Muscle of leg (tissue), 11 donors: ENCODE results near the gene RGL1. TPM values are rescaled to one million over a fixed set of nuclear protein-coding genes. Genes with fewer than 3 reads are reported as not detected.
A peak's percentile ranks its signal among the peaks of the same experiment; 100 is the strongest.

Experiments used
- DNase-seq: peaks from one replicate; pipeline ENCODE4 v3.0.0; 2013
- H3K27ac ChIP-seq: one replicate; pipeline ENCODE4 v1.5.1; 2013; ENCODE audit warnings: mild to moderate bottlenecking, low read length, control low read depth
- H3K27me3 ChIP-seq: one replicate; pipeline ENCODE4 v1.6.1; 2013; ENCODE audit warnings: low read length; ENCODE audit not compliant: control insufficient read depth, insufficient read depth
- H3K36me3 ChIP-seq: one replicate; pipeline ENCODE4 v1.6.1; 2013; ENCODE audit warnings: low read length; ENCODE audit not compliant: control insufficient read depth, insufficient read depth
- H3K4me1 ChIP-seq: one replicate; pipeline ENCODE4 v1.6.1; 2013; ENCODE audit warnings: low read length; ENCODE audit not compliant: control insufficient read depth, insufficient read depth
- H3K4me3 ChIP-seq: one replicate; pipeline ENCODE4 v1.5.1; 2013; ENCODE audit warnings: low read length, control low read depth
- H3K9me3 ChIP-seq: replicated peaks from 2 replicates; pipeline ENCODE4 v1.6.1; 2013; ENCODE audit warnings: low read depth, low read length; ENCODE audit not compliant: control insufficient read depth
- WGBS: methylation state at CpG from one replicate; pipeline ENCODE4 v1.1.5; 2013; ENCODE audit warnings: missing lambda C conversion rate; ENCODE audit not compliant: insufficient coverage; 5-methylcytosine and 5-hydroxymethylcytosine counted together
- polyA plus RNA-seq, 8 donors: library from polyadenylated mRNA; unstranded; fragments of 120-200 nt; gene quantifications; one replicate each; pipeline versions ENCODE4 v1.2.1 to v1.2.3, GENCODE V29; 2013; ENCODE audit warnings: inconsistent platforms in 1 of 8, low replicate concordance in 1 of 8; ENCODE audit not compliant: insufficient read length in 8 of 8, insufficient read depth in 1 of 8
- total RNA-seq: library from RNA; stranded (reverse); fragments of 120-200 nt; gene quantifications from one replicate; pipeline ENCODE4 v1.2.4, GENCODE V29; 2013

Gene RGL1
- total and polyA plus RNA-seq, 9 donors: 20.8 to 40.5 (median 28.3) TPM

- no peak overlapping the region for H3K4me3 ChIP-seq
- peaks cover 16% of the 10 kb centered on the region for H3K36me3 ChIP-seq
- H3K4me1 ChIP-seq: peaks cover 32% of the 10 kb centered on the region
- DNase-seq: no peak
- H3K27me3 ChIP-seq: no peaks in the 10 kb centered on the region
- H3K27ac ChIP-seq: peak overlapping the region; percentile 83
- H3K9me3 ChIP-seq: no peaks in the 10 kb centered on the region
- WGBS: 100% methylated on average over 1 of the region's 8 CpGs
Observed at GRCh38 chr1:183882335-183883167, 77.6 kb downstream of the RGL1 start.

GRCh38 chr1:183883623-183884022 is 78.7 kb downstream of the RGL1 start:
- 60% methylated on average over 1 of the region's 5 CpGs for WGBS
- Histone ChIP-seq H3K27ac (peak overlapping the region; percentile 71), H3K4me3 (no peak overlapping the region), H3K27me3 (no peaks in the 10 kb centered on the region), H3K36me3 (peaks cover 15% of the 10 kb centered on the region), H3K4me1 (peaks cover 30% of the 10 kb centered on the region), H3K9me3 (no peaks in the 10 kb centered on the region)
- DNase-seq: peak; percentile 92

GRCh38 chr1:183884526-183884925 is 79.6 kb downstream of the RGL1 start:
- no peak overlapping the region for H3K4me3 ChIP-seq
- peaks cover 30% of the 10 kb centered on the region for H3K4me1 ChIP-seq
- no peaks in the 10 kb centered on the region for H3K27me3 ChIP-seq
- no CpG with 5 or more reads among the region's 4 CpGs for WGBS
- H3K27ac ChIP-seq: peak overlapping the region; percentile 60
- no peaks in the 10 kb centered on the region for H3K9me3 ChIP-seq
- H3K36me3 ChIP-seq: peaks cover 16% of the 10 kb centered on the region
- no peak for DNase-seq

- DNase-seq: no peak
- no peaks in the 10 kb centered on the region for H3K9me3 ChIP-seq
- peaks cover 30% of the 10 kb centered on the region for H3K4me1 ChIP-seq
- H3K27me3 ChIP-seq: no peaks in the 10 kb centered on the region
- H3K4me3 ChIP-seq: no peak overlapping the region
- H3K36me3 ChIP-seq: peaks cover 16% of the 10 kb centered on the region
- H3K27ac ChIP-seq: peak overlapping the region; percentile 6
- no CpG with 5 or more reads among the region's 1 CpG for WGBS
Observed at GRCh38 chr1:183885142-183885735, 80.3 kb downstream of the RGL1 start.

- WGBS: no CpG with 5 or more reads among the region's 3 CpGs
- DNase-seq: no peak
- Histone ChIP-seq H3K27me3 (no peaks in the 10 kb centered on the region), H3K27ac (peak overlapping the region; percentile 75), H3K36me3 (peaks cover 16% of the 10 kb centered on the region), H3K4me1 (peaks cover 26% of the 10 kb centered on the region), H3K9me3 (no peaks in the 10 kb centered on the region), H3K4me3 (no peak overlapping the region)
Observed at GRCh38 chr1:183886083-183886828, 81.3 kb downstream of the RGL1 start.

- H3K36me3 ChIP-seq: peaks cover 20% of the 10 kb centered on the region
- peak overlapping the region; percentile 75 for H3K27ac ChIP-seq
Observed at GRCh38 chr1:183886853-183887252, 81.9 kb downstream of the RGL1 start.

GRCh38 chr1:183887826-183888819 is 83.2 kb downstream of the RGL1 start:
- WGBS: no CpG with 5 or more reads among the region's 9 CpGs
- H3K27me3 ChIP-seq: no peaks in the 10 kb centered on the region
- DNase-seq: peak; percentile 62
- H3K4me3 ChIP-seq: no peak overlapping the region
- peaks cover 26% of the 10 kb centered on the region for H3K36me3 ChIP-seq
- peak overlapping the region; percentile 61 for H3K27ac ChIP-seq
- peaks cover 10% of the 10 kb centered on the region for H3K4me1 ChIP-seq
- no peaks in the 10 kb centered on the region for H3K9me3 ChIP-seq

More at GRCh38 chr1:183886853-183887252, 81.9 kb downstream of the RGL1 start:
- Histone ChIP-seq H3K4me1 (peaks cover 22% of the 10 kb centered on the region), H3K27me3 (no peaks in the 10 kb centered on the region), H3K4me3 (no peak overlapping the region), H3K9me3 (no peaks in the 10 kb centered on the region)
- peak; percentile 94 for DNase-seq

GRCh38 chr1:183889095-183889494 is 84.2 kb downstream of the RGL1 start:
- Histone ChIP-seq H3K4me1 (peaks cover 7% of the 10 kb centered on the region), H3K27ac (peak overlapping the region; percentile 15), H3K9me3 (no peaks in the 10 kb centered on the region), H3K36me3 (peaks cover 26% of the 10 kb centered on the region), H3K27me3 (no peaks in the 10 kb centered on the region), H3K4me3 (no peak overlapping the region)
- WGBS: no CpG with 5 or more reads among the region's 2 CpGs
- no peak for DNase-seq

- no CpG with 5 or more reads among the region's 3 CpGs for WGBS
- DNase-seq: no peak
- Histone ChIP-seq H3K36me3 (peaks cover 18% of the 10 kb centered on the region), H3K4me3 (no peak overlapping the region), H3K27ac (peak overlapping the region; percentile 31), H3K4me1 (peaks cover 7% of the 10 kb centered on the region), H3K27me3 (no peaks in the 10 kb centered on the region), H3K9me3 (no peaks in the 10 kb centered on the region)
Observed at GRCh38 chr1:183891158-183891856, 86.4 kb downstream of the RGL1 start.
